GM19452 (cell line): ENCODE data around the gene SH2D2A.

Source experiments
- ATAC-seq: cut with Tn5 transposase; IDR thresholded peaks from one replicate; pipeline ENCODE4 v1.9.1; 2021; ENCODE audit not compliant: unreplicated experiment

Gene SH2D2A

DNA sequence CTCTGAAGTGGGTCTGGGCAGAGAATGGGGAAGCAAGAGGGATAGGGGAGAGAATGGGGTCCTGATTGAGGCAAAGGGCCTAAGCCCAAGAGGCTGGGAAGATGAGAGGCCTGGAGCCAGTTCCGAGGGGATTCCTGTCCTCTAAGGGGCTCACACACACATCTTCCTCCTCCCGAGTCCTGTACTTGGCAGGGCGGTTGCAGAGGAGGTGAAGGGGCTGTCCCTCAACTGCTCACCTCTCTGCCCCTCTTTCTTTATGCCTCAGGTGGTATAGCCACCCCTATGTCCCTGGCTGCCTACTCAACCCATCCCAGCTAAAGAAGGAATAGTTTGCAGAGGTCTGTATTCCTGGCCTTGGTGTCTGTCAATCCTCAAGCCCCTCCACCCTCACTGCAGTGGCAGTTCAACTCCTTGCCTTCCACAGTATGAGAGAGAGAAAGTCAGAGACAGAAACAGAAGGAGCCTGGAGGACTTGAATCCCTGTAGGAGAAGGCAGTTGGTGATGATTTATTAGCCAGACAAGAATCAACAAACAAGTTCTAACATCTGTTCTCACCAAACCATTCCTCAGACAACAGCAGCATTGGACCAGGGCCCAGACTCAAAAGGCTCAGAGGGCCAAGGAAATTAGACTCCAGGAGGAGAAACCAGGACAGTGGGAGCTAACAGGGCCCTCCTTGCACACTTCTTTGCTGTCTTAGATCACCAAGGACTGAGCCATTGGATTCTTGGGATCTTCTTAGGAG lies 10.7 kb downstream of the SH2D2A start:
- no peak for ATAC-seq

DNA sequence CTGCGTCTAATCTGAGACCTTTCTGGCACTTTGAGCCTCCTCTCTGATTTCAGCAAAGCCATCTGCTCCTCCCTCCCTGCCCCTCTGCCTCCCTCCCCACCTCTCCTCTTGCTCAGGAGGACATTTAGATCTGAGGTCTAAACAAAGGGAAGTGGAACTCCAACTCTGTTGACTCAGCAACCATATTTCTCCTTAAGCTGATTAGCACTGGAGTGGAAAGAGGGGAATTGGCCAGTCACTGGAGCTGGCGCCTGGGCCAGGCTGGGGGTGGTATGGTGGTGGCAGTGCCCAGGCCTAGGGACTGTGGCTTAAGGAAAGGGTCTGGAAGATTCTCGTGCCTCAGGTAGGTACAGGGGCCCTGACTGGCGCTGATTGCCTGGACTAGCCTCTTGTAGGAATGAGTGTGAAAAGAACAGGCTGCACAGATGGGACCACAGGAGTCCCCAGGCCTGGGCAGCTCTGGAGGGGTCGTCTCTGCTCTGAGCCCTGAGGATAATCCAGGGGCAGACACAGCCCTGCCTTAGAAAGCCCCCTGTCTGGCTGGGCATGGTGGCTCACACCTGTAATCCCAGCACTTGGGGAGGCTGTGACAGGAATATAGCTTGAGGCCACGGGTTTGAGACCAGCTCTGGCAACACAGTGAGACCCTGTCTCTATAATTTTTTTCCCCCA lies 11.9 kb downstream of the SH2D2A start:
- ATAC-seq = no peak

DNA sequence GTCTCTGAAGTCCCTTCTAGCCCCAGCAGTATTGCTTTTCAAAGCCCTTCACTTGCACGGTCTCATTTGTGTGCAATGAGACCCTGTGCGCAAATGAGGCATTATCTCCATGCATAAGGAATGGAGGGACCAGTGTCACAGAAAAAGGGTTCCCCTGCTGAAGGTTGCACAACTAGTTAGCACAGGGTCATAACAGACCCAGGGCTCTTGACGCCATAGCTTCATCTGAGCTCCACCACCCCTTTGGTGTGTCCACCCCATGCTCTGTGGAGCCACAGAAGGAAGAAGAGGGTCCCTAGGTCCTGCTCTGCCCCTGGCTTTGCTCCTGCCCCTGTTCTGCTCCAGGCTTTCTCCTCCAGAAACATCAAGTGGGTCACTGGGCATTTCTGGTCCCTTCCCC lies 12.6 kb downstream of the SH2D2A start:
- ATAC-seq = no peak

DNA sequence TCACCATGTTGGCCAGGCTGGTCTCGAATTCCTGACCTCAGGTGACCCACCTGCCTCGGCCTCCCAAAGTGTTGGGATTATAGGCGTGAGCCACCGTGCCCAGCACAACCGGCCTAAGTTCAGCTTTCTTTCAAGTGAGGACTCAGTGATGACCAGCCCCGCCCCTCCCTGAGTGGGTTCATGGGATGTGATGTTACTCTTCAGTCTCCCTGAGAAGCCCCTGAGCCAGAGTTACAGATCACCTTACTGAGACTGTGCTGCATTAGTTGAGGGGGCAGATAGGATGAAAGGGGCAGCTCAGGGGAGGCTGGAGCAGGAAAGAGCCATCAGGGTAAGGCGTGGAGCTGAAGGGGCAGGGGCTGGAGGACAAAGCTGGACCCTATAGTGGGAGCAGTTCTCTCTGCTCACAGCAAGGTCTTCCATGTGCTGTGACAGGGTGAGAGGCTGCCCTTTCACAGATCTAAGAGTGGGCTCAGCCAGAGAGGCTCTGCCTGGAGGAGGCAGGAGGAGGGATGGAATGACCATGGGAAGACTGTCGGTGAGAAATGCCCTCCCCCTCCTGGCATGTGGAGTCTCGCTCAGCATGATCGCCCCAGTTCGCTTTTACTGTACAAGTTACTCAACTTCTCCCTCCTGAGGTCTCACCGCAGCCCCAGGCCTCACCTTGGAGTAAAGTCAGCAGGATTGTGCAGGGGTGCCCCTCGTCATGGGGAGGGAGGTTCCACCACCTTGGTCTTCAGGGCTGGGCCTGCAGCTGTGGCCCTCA lies 13.4 kb downstream of the SH2D2A start:
- no peak for ATAC-seq

DNA sequence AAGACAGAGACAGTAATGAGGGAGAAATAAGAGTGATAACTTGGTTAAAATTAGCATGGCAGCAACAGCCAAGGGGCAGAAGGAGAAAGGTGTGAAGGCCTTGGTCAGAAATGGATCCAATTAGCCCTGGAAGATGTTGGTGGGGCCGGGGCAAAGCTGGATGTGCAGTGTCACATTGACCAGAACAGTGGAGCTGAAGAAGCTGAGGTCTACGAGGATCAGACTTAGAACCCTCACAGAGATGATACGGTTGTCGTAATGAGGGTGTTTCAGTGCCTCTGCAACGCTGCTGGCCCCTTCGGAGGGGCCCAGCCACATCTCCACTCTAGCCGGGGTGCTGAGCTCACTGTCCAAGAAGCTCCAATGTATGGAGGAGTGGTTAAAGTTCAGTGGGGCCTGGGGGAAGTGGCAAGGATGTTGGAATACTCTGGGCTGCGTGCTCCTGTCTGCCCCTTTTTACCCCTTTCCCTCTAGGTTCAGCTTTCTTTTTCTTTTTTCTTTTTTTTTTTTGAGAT lies 14.2 kb downstream of the SH2D2A start:
- ATAC-seq = no peak

DNA sequence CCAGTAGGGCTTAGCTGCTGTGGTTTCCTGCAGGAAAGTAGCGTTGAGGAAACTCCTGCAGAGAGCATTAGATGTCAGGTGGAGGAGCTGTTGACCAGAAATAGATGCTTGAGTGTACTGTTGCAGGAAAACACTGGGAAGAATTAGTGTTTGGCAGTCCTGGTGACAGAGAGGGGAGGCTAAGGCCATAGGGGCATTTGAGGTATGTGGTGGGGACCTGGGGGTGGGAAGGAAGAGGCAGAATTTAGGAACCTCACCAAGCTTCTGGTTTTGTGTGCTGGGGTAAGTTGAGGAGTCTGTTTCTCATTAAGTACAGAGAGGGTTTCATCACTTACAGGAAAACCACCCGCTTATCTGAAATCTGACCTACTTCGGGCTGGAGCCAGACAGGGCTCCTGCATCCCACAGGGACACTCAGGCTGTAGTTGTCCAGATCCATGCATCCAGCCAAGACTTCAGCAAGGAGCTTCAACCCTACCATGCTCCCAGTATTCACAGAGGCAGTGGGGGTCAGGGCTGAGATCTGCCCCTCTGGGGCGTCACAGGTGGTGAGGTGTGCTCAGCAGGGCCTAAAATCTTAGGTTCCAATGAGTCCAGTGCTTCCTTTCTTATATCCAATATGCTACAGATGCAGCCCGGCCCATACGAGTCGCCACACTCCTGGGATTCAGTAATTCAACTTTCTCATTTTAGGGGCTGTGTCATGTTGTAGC lies 15.1 kb downstream of the SH2D2A start:
- ATAC-seq = no peak

DNA sequence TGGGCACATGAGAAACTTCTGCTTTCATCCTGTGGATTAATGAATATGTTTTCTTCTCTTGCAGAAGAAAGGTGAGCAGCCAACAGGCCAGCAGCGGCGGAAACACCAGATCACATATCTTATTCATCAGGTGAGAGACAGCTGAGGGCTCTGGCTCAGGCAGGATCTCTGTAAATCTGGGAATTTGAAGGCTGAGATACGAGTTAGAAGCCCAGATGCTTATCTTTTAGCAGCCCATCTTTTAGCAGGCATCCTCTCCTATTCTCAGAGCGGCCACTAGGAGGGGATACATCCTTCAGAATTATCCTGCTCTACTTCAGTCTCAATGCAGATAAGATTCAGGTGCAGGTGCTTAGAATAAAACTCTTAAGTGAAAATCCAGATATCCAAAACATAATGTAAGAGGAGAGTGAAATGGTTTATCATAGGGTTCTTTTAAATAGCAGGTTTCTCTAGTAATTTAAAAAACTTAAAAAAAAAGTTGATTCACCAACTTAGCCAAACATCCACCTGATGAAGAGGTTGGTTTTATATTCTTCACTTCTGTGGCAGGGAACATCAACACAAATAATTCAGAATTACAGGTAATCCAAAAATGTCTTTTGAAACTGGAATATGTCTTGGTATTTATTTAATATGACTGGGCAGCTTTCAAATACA lies 19.3 kb downstream of the SH2D2A start:
- no peak for ATAC-seq

DNA sequence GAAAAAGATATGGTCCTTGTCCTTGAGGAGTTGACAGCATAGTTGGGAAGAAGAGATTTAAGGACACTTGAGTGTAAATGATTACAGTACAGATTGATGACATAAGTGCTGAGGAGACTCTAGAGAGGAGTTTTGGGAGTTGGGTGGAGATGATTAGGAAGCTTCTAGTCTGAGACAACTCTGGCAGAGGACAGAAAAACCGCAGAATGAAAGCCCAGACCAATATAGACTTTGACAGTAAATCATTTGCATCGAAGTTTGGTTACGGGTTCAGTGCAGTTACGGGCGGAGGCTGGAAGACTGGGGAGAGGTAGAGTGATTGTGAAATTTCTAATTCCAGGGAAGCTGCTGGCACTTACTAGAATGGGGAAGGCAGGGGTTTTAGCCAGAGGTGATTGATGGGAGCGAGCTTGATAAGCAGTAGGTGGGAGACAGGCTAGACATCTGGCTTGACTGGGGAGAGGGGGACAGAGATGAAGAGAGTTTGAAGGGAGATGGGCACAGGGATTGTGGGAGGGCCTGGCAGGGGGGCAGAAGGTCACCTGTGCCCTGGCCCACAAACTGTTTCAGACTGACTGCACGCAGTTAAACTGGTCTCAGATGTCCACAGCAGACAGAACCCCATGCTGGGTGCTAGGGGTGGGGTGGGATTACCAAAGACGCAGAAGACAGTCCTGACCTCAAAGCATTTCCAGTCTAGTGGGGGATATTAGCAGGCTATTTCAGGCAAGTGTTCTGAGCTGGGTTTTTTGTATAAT lies 20.1 kb downstream of the SH2D2A start:
- no peak for ATAC-seq

DNA sequence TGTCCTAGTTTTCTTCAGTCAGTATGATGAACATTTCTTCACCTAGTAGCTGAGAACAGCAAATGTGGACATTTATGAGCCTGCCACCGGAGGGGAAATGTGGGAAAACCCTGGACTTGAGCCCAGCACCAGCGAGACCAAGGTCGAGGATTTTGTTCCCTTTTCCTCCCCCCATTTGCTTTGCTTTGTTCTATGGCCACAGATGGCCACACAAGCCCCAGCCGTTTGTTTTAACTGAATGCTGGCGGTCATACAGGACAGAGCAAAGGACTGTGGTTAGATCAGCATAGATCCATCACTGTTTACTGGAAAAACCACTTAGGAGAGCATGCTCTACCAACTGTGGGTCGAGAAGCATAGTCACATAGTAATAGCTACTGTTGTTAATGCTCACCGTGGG lies 20.9 kb downstream of the SH2D2A start:
- no peak for ATAC-seq

DNA sequence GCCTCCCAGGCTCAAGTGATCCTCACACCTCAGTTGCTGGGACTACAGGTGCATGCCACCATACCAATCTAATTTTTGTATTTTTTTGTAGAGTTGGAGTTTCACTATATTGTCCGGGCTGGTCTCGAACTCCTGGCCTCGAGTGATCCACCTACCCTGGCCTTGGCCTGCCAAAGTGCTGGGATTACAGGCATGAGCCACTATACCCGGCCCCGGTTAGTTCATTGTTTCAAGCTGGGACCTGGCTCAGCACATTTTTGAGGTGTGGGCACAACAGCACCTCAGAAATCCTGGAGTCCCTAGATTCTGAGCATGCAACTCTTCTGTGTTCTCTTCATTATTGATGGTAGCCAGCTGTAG lies 21.3 kb downstream of the SH2D2A start:
- ATAC-seq = no peak

DNA sequence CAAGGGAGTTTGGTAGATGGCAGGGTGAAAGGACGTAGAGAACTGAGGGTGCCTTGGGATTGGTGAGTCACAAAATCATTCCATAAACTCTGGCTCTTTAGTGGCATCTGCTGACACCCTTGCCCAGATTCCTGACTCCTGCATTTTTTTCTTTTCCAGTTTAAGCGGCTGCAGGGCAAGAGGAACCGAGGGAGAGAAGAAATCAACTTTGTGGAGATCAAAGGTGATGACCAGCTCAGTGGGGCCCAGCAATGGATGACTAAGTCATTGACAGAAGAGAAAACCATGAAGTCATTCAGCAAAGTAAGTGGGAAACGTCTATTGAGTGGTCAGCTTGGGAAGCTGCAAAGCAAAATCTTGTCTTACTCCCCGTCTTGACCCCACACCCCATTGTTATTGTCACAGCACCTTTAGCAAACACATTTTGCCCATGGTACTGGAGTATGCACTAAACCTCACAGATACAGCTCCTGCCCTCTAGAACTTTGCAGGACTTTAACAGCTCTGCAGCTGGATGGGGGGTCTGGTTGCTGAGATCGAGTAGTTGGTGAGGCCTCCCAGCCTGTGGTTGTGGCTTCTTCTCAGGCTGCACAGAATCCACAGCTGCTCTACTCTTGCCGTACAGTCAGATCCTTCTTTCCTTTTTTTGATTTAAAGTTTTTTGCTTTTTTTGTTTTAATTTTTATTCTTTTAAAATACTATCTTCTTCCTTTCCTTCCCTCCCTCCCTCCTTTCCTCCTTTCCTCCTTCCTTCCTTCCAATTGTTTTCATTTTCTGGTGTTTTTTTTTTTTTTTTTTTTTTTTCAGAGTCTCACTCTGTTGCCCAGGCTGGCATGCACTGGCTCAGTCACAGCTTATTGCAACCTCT lies 21.9 kb downstream of the SH2D2A start:
- ATAC-seq = no peak

DNA sequence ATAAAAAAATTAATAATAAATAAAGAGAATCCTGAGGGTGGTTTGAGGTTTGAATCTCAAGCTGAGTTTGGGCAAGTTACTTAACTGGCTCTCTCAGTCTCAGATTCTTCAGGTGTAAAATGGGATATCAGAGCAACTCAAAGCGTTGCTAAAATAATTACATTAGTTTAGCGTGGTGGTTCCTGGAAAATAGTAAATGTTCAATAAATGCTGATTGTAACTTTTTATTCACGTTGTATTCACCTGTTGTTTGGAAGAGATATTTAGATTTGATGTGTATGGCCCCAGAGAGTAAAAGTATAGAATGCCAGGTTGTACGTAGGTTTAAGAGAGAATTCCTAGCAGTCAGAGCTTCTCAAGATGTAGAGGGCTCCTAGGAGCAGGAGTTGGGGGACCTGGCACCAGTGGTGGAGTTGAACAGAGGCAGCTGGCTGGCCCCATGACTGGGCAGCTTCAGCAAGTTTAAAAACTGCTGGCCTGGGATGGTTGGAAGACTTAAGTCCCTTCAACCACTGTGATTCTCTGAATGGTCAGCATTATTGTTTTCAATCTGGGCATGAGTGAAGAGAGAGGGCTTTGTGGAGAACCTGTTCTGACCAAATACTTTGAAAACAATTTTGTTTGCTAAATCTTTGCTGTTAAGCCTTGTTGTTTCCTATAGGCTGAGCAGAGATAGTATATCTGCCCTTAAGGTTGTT lies 26.9 kb downstream of the SH2D2A start:
- ATAC-seq = no peak

DNA sequence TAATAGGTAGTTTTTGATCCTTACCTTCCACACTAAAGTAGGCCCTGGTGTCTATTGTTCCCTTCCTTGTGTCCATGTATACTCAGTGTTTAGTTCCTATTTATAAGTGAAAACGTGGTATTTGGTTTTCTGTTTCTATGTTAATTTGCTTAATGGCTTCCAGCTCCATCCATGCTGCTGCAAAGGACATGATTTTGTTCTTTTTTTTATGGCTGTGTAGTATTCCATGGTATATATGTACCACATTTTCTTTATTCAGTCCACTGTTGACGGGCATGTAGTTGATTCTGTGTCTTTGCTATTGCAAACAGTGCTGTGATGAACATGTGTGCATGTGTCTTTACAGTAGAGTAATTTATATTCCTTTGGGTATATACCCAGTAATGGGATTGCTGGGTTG lies 28.5 kb downstream of the SH2D2A start:
- ATAC-seq = no peak

DNA sequence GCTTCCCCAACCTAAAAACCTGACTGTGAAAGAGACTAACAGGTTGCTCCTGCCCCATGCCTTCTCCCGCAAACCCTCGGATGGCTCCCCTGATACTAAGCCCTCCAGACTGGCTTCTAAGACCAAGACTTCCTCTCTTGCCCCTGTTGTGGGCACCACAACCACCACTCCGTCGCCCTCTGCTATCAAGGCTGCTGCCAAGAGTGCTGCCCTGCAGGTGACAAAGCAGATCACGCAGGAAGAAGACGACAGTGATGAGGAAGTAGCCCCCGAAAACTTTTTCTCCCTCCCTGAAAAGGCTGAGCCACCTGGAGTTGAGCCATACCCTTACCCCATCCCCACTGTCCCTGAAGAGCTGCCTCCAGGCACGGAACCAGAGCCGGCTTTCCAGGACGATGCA lies 30.0 kb downstream of the SH2D2A start:
- ATAC-seq = no peak

DNA sequence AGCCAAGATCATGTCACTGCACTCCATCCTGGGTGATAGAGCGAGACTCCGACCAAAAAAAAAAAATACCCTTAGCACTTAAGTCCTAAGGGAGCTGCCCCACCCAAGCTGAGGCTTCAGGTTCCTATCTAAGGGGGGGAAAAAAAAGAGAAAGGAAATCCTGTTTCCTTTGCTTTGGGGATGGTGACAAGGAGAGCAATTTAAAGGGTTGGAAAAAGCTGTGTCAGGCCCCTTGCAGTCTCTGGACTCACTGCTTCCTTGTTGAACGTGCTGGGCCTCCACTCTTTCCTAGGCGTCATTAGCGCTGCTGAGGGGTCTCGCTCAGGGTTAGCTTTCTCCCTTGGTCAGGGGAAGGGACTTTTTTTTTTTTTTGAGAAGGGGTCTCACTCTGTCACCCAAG lies 31.2 kb downstream of the SH2D2A start:
- no peak for ATAC-seq

DNA sequence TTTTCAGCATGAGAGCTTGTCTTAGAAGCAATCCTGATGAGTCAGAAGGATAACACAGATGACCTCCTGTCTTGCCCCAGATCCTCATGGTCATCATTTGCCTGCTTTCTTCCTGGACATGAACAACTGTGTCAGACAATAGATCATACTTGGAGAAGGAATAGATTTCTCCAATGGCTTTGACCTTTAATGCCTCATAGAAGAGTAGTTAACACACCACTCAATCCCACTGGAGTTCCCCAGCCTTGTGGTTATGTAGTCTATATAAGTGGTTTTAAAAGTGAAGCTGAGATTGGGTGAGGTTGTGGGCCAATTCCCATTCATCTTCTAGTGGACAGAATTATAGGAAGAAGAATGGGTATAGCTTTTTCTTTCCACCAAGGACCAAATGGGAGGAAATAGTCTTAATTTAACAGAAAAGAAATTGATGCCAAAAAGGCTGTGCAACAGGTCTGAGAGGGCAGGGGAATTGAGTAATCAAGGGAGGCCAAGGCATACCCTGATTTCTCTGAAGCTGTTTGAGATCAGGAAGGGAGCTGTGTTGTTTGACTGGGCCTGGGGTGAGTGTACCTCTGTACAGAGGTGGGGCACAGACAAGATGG lies 35.0 kb downstream of the SH2D2A start:
- no peak for ATAC-seq

DNA sequence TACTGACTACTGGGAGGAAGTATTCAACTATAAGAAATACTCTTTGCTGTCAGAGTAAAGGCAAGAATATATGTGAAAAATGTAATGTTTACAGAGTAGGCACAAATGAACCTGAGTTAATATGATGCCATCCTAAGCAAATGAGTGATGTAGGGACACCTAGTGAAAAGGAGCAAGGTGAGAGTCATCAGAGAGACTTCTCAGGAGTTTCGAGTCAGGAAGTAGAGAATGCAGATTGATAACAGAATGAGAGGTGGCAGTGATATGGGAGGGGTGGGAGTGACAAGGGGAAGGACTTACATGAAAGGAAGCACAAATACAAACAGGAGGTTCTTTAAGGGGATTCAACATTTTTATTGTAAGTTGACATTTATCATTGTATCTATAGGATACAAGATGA lies 39.1 kb downstream of the SH2D2A start:
- ATAC-seq = no peak

DNA sequence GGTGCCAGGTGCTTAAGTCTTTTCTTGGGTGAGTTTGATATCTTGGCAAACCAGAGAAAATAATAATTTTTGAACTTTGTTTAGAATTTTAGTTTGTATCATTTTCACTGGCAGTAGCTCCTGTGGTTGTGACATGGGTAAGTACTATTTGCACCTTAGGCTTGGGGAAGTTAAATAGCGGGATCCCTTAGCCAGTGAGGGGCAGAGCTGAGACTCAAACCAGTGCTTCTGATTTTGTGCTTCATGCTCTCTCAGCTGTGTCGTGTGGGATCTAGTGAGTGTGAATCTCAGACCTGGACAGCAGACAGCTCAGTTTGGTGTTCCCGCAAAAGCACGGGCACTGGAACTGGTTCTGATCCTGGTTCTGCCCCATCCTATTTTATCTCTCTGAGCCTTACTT lies 39.7 kb downstream of the SH2D2A start:
- ATAC-seq = no peak
